Neuronal stem cell (in vitro differentiated cells): Measurements from ENCODE around the gene C1orf185.

ENCODE experiments used
- DNase-seq: peaks from one replicate; pipeline ENCODE4 v3.0.0-alpha.2; 2013; ENCODE audit warnings: low spot score
- H2AFZ ChIP-seq: one replicate; pipeline ENCODE4 v1.6.1; 2013; ENCODE audit warnings: mild to moderate bottlenecking, low read length, inconsistent platforms
- H2AK5ac ChIP-seq: 2 replicates; pipeline ENCODE4 v1.6.1; 2013; ENCODE audit warnings: low read depth, mild to moderate bottlenecking, inconsistent platforms, low read length, moderate library complexity, mixed read lengths
- H2BK120ac ChIP-seq: 2 replicates; pipeline ENCODE4 v1.6.1; 2013; ENCODE audit warnings: low read depth, mild to moderate bottlenecking, inconsistent platforms, low read length, moderate library complexity, mixed read lengths
- H2BK12ac ChIP-seq: one replicate; pipeline ENCODE4 v1.6.1; 2013; ENCODE audit warnings: low read length, inconsistent platforms
- H2BK15ac ChIP-seq: 2 replicates; pipeline ENCODE4 v1.6.1; 2013; ENCODE audit warnings: mild to moderate bottlenecking, low read length, inconsistent platforms, mixed read lengths
- H2BK5ac ChIP-seq: one replicate; pipeline ENCODE4 v1.6.1; 2013; ENCODE audit warnings: inconsistent platforms, mild to moderate bottlenecking, low read length, moderate library complexity
- H3K14ac ChIP-seq: one replicate; pipeline ENCODE4 v1.6.1; 2013; ENCODE audit warnings: low read length, inconsistent platforms
- H3K18ac ChIP-seq: 2 replicates; pipeline ENCODE4 v1.6.1; 2013; ENCODE audit warnings: low read length, inconsistent platforms
- H3K23ac ChIP-seq: 2 replicates; pipeline ENCODE4 v1.6.1; 2013; ENCODE audit warnings: low read depth, mild to moderate bottlenecking, mixed read lengths, low read length, inconsistent platforms; ENCODE audit not compliant: poor library complexity
- H3K27ac ChIP-seq: replicated peaks from 3 replicates; pipeline ENCODE4 v1.5.1; 2013; ENCODE audit warnings: low read length, inconsistent platforms
- H3K27me3 ChIP-seq, 3 experiments: 2 replicates each; pipeline ENCODE4 v1.6.1; 2013; ENCODE audit warnings: low read length in 3 of 3, mild to moderate bottlenecking in 2 of 3, inconsistent platforms in 1 of 3, low read depth in 1 of 3, mixed read lengths in 1 of 3, moderate library complexity in 1 of 3; ENCODE audit not compliant: control insufficient read depth in 3 of 3, insufficient read depth in 3 of 3
- H3K36me3 ChIP-seq, 2 donors: replicated peaks in 1 of 2; 2 replicates each; pipeline ENCODE4 v1.6.1; 2013; ENCODE audit warnings: low read length in 2 of 2; ENCODE audit not compliant: control insufficient read depth in 2 of 2, insufficient read depth in 2 of 2
- H3K4ac ChIP-seq: 2 replicates; pipeline ENCODE4 v1.6.1; 2013; ENCODE audit warnings: inconsistent platforms, mild to moderate bottlenecking, low read length, moderate library complexity
- H3K4me1 ChIP-seq, 2 donors: 1 replicate in 1 of 2; 2 replicates in 1 of 2; pipeline ENCODE4 v1.6.1; 2013; ENCODE audit warnings: low read length in 2 of 2, low read depth in 1 of 2; ENCODE audit not compliant: control insufficient read depth in 2 of 2, insufficient read depth in 1 of 2
- H3K4me2 ChIP-seq: one replicate; pipeline ENCODE4 v1.6.1; 2013; ENCODE audit warnings: mild to moderate bottlenecking, low read length, inconsistent platforms; ENCODE audit not compliant: insufficient read depth, poor library complexity, severe bottlenecking
- H3K4me3 ChIP-seq, 2 donors: 2 replicates each; pipeline ENCODE4 v1.5.1; 2013; ENCODE audit warnings: low read length in 2 of 2, mild to moderate bottlenecking in 2 of 2, inconsistent platforms in 1 of 2, moderate library complexity in 1 of 2
- H3K79me1 ChIP-seq: one replicate; pipeline ENCODE4 v1.6.1; 2013; ENCODE audit warnings: low read depth, mild to moderate bottlenecking, inconsistent platforms, low read length, moderate library complexity
- H3K9ac ChIP-seq: one replicate; pipeline ENCODE4 v1.6.1; 2013; ENCODE audit warnings: mild to moderate bottlenecking, low read depth, low read length, inconsistent platforms; ENCODE audit not compliant: poor library complexity
- H3K9me3 ChIP-seq, 2 donors: replicated peaks in 1 of 2; 2 replicates each; pipeline versions ENCODE3 to v1.6.1; 2013; ENCODE audit warnings: low read length in 2 of 2, mild to moderate bottlenecking in 2 of 2, inconsistent platforms in 1 of 2, low read depth in 1 of 2, mixed read lengths in 1 of 2, moderate library complexity in 1 of 2; ENCODE audit not compliant: control insufficient read depth in 2 of 2, insufficient read depth in 1 of 2
- H4K8ac ChIP-seq: one replicate; pipeline ENCODE4 v1.6.1; 2013; ENCODE audit warnings: low read depth, mild to moderate bottlenecking, inconsistent platforms, low read length, moderate library complexity
- H4K91ac ChIP-seq: one replicate; pipeline ENCODE4 v1.6.1; 2013; ENCODE audit warnings: low read length, low read depth, mild to moderate bottlenecking, inconsistent platforms; ENCODE audit not compliant: poor library complexity
- WGBS, 2 donors: extraction: QIAGEN DNeasy Blood & Tissue Kit; methylation state at CpG; one replicate each; pipeline ENCODE4 v1.1.7; 2013; ENCODE audit warnings: missing lambda C conversion rate in 2 of 2, mixed read lengths in 1 of 2; ENCODE audit not compliant: insufficient read length in 2 of 2, insufficient replicate concordance in 1 of 2; ENCODE audit errors: extremely low coverage in 2 of 2; 5-methylcytosine and 5-hydroxymethylcytosine counted together

C1orf185 gene

DNA sequence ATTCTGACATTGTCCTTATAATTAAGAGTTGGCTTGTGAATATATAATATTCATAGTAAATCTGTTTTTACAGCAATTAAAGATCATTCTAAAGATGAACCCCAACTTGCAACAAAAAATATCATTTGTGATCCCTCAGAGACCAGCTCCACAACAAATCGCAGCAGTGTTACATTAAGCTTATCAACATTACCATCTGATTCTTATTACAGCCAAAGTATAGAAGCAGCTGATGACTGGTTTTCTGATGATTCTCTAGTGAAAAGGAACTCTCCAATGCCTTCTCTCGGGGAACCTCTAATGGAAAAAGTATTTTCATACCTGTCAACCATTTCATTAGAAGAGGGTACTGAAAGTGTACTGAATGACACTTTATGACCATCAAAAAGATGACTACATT is 45.4 kb downstream of the C1orf185 start:
- Histone ChIP-seq H2BK15ac (no peak overlapping the region), H4K91ac (no peak overlapping the region), H3K4me2 (no peak overlapping the region), H3K36me3 (no peaks in the 10 kb centered on the region), H2BK12ac (no peak overlapping the region), H2AK5ac (no peak overlapping the region), H3K27ac (no peak overlapping the region), H3K9me3 (no peaks in the 10 kb centered on the region), H3K18ac (no peak overlapping the region), H3K14ac (no peak overlapping the region), H4K8ac (no peak overlapping the region), H3K23ac (no peak overlapping the region), H3K27me3 (no peaks in the 10 kb centered on the region), H2BK5ac (no peak overlapping the region), H3K79me1 (no peaks in the 10 kb centered on the region), H3K9ac (no peak overlapping the region), H2BK120ac (no peak overlapping the region), H3K4me3 (no peak overlapping the region), H2AFZ (no peak overlapping the region), H3K4me1 (no peaks in the 10 kb centered on the region), H3K4ac (no peak overlapping the region)
- no CpG with 5 or more reads among the region's 2 CpGs for WGBS, 2 donors
- DNase-seq: no peak

DNA sequence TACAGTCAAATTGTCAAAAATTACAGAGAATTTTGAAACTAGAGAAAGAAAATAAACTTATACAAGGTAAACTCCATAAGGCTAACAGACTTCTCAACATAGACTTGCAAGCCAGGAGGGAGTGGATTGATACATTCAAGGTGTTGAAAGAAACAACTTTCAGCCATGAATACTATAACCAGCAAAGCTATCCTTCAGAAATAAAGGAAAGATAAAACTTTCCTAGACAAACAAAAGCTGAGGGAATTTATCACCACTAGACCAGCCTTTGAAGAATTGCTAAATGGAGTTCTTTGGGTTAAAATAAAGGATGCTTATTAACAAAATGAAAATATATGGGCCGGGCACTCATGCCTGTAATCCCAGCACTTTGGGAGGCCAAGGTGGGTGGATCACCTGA is 52.7 kb downstream of the C1orf185 start:
- Histone ChIP-seq H3K4me3 (no peak overlapping the region), H3K79me1 (no peaks in the 10 kb centered on the region), H3K14ac (no peak overlapping the region), H3K27ac (no peak overlapping the region), H3K9me3 (no peaks in the 10 kb centered on the region), H2BK12ac (no peak overlapping the region), H3K9ac (no peak overlapping the region), H4K91ac (no peak overlapping the region), H2BK120ac (no peak overlapping the region), H3K18ac (no peak overlapping the region), H2AK5ac (no peak overlapping the region), H3K27me3 (no peaks in the 10 kb centered on the region), H3K23ac (no peak overlapping the region), H3K4ac (no peak overlapping the region), H3K36me3 (no peaks in the 10 kb centered on the region), H3K4me2 (no peak overlapping the region), H2AFZ (no peak overlapping the region), H3K4me1 (no peaks in the 10 kb centered on the region), H4K8ac (no peak overlapping the region), H2BK15ac (no peak overlapping the region), H2BK5ac (no peak overlapping the region)
- WGBS, 2 donors: no CpG with 5 or more reads among the region's 1 CpG
- DNase-seq: no peak

DNA sequence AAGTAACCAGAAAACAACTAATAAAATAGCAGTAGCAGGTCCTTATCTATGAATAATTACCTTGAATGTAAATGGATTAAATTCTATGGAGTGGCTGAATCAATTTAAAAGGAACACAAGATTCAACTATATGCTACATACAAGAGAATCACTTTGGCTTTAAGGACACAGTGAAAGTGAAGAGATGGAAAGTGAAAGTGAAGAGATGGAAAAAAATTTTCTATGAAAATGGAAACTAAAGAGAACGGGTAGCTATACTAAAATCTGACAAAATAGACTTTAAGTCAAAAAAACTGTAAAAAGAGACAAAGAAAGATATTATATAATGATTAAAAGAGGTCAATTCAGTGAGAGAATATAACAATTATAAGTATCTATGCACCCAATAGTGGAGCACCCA is 54.7 kb downstream of the C1orf185 start:
- Histone ChIP-seq H3K4me3 (no peak overlapping the region), H3K23ac (no peak overlapping the region), H3K36me3 (no peaks in the 10 kb centered on the region), H2BK15ac (no peak overlapping the region), H3K4me2 (no peak overlapping the region), H3K18ac (no peak overlapping the region), H2BK12ac (no peak overlapping the region), H3K79me1 (no peaks in the 10 kb centered on the region), H3K9me3 (no peaks in the 10 kb centered on the region), H4K8ac (no peak overlapping the region), H2AFZ (no peak overlapping the region), H3K9ac (no peak overlapping the region), H3K27ac (no peak overlapping the region), H2BK5ac (no peak overlapping the region), H4K91ac (no peak overlapping the region), H3K4ac (no peak overlapping the region), H2BK120ac (no peak overlapping the region), H3K4me1 (no peaks in the 10 kb centered on the region), H2AK5ac (no peak overlapping the region), H3K14ac (no peak overlapping the region), H3K27me3 (no peaks in the 10 kb centered on the region)
- no peak for DNase-seq
- no CpG with 5 or more reads among the region's 1 CpG for WGBS, 2 donors

DNA sequence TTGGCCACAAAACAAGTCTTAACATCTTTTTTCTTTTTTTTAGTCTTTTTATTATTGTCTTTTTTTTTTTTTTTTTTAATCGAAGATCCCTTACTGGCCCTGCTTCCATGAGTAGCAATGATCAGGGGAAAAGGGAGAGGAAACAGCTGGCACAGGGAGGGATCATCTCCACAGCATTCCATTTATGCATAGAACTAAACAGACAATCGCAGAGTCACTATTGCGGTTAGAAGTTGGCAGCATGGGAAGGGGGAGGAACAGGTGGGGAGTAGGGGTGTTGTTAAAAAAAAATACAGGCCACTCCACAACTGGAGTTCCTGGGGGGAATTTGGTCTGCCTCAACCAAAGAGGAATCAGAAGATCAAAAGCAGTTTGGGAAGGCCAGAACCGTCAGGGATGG is 55.4 kb downstream of the C1orf185 start:
- Histone ChIP-seq H4K8ac (no peak overlapping the region), H3K9me3 (no peaks in the 10 kb centered on the region), H2BK12ac (no peak overlapping the region), H3K4ac (no peak overlapping the region), H3K14ac (no peak overlapping the region), H2BK5ac (no peak overlapping the region), H2BK15ac (no peak overlapping the region), H3K79me1 (no peaks in the 10 kb centered on the region), H3K9ac (no peak overlapping the region), H4K91ac (no peak overlapping the region), H2AFZ (no peak overlapping the region), H3K18ac (no peak overlapping the region), H2AK5ac (no peak overlapping the region), H3K4me1 (no peaks in the 10 kb centered on the region), H3K27ac (no peak overlapping the region), H3K36me3 (no peaks in the 10 kb centered on the region), H3K27me3 (no peaks in the 10 kb centered on the region), H3K4me3 (no peak overlapping the region), H3K4me2 (no peak overlapping the region), H2BK120ac (no peak overlapping the region), H3K23ac (no peak overlapping the region)
- WGBS, 2 donors: no CpG with 5 or more reads among the region's 4 CpGs
- no peak for DNase-seq
